ENCODE measurements around the gene TRMU. TPM values are rescaled to one million over a fixed set of nuclear protein-coding genes. Genes with fewer than 3 reads are reported as not detected.

Gene TRMU
- total RNA-seq (2022; extraction: Qiagen RNA extraction) = 36.3 to 40.9 TPM (median 38.5 TPM) in 5 replicates

GRCh38 chr22:46335201-46336118, at the start of gene TRMU:
Gene TRMU, plus strand, starts transcription at chr22:46335714. Its CDS starts 51 bp downstream, at chr22:46335765.

GRCh38 chr22:46296257-46297150, 39.0 kb upstream of the TRMU start, which contains the start of gene GTSE1:
Gene GTSE1, plus strand, starts transcription at chr22:46296870. Its CDS starts 531 bp downstream, at chr22:46297401.

Other genes starting within 250 kb of the TRMU start
- gene PPARA, start 185.2 kb upstream of the TRMU start, total RNA-seq (2022; extraction: Qiagen RNA extraction) = 0.60 to 1.8 TPM (median 1.4 TPM) in 5 replicates
- 8.7 to 12.9 TPM (median 10.4 TPM) in 5 replicates for gene CDPF1, start 85.4 kb upstream of the TRMU start, total RNA-seq (2022; extraction: Qiagen RNA extraction)
- gene PKDREJ, start 72.4 kb upstream of the TRMU start, total RNA-seq (2022; extraction: Qiagen RNA extraction) = not detected in 5 replicates
- 12.5 to 14.2 TPM (median 13.6 TPM) in 5 replicates for gene TTC38, start 67.7 kb upstream of the TRMU start, total RNA-seq (2022; extraction: Qiagen RNA extraction)
- 29.8 to 36.2 TPM (median 33.5 TPM) in 5 replicates for gene GTSE1, start 38.8 kb upstream of the TRMU start, total RNA-seq (2022; extraction: Qiagen RNA extraction)
- 23.0 to 28.8 TPM (median 28.0 TPM) in 5 replicates for gene CELSR1, start 201.9 kb downstream of the TRMU start, total RNA-seq (2022; extraction: Qiagen RNA extraction)

All from A549 treated with CORT108297 at 1 μM for 4 hours (cell line).